ENCODE data around the gene FOXP4.

FOXP4 gene

GRCh38 chr6:41548098-41548840, 2.1 kb downstream of the FOXP4 start:
- no peak for DNase-seq

- DNase-seq = no peak
Measured at GRCh38 chr6:41548841-41549642, 2.9 kb downstream of the FOXP4 start.

DNA sequence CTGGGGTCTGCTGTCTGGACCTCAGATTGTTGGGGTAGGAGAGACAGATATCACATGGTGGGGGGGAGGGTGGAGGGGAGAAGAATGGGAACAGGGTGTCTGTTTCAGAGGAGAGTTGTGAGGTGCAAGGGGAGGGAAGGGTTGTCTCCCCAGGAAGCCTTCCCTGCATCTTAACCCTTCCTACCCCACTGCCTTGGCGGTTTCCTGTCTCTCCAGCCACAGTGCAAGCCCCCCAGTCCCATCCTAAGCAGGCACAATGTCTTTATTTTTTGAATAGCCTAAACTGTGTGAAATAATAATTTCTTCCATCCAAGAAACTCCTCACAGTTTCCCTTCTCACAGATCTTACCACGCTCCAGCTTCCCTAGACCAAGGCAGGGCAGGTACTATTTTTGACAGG, 3.5 kb downstream of the FOXP4 start:
- DNase-seq = no peak

DNA sequence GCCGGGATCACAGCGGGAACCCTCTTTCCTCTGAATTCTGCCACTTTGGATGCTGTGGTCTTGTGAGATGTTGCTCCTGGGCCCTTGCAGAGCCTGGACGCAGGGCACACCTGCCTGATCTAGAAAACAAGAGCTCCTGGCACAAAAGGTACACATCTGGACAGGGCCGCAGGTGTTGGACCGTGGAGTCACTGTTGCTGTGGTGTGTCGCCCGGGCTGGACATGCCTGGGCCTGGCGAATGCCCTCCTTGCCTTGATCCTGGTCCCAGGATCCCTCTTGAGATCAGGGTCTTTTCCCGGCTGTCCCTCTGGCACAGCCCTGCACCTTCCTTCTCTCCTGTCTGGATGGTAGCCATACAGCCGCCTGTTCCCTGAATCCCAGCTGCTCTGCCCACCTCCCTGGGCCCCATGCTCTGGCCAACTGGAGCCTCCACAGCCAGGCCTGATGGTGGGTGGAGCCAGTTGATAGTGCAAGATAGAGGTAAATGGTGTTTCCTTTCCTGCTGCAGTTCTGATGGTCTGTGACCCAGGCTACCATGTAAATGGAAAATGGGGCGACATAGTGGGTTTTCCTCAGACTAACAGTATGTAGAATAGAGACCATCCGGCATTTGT, 5.0 kb downstream of the FOXP4 start:
- DNase-seq = no peak

- DNase-seq = no peak
Measured at GRCh38 chr6:41551857-41552256, 5.7 kb downstream of the FOXP4 start.

DNA sequence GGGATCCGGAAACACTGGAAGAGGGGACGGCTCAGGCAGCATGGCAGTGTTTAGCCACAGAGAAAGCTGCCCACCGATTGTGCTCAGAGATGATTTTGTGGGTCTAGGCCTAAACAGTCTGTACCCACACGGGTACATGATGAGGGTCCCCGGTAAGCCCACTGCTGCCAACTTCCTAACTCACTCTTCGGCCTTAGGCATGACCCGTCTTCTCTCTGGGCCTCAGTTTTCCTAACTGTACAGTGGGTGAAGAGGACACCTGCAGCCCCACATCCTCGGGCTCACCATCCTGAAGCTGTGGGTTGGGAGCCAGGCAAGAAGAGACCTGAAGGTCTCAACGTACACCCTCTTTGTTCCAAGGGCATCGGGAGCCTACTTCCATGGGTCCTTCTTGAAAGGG, 6.5 kb downstream of the FOXP4 start:
- no peak for DNase-seq

DNA sequence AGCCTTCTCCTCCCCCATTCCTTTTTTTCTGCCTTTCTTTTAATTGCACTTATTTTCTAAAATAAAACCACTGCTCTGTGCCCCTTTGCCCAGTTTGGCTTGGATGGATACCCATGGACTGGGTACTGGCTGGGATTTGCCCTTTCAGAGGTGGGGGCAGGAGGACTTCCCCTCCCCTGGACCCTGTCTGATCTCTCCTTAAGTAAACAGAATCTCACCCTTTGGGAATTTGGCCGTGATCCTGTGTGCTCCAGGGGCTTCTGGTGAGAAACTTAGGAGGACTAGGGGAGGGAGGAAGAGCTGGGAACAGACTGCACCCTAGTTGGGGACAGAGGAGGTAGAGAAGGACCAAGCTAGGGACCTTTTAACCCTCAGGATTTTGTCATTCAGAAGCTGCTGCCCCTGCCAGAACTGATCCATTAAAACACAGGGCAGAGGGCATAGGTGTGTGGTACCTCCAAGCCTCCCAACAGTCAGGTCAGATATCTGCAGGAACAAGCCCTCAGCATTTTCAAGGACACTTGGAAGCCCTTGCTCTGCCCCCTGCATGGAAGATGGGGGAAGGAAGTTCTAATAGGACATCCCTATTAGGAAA, 7.3 kb downstream of the FOXP4 start:
- no peak for DNase-seq

DNA sequence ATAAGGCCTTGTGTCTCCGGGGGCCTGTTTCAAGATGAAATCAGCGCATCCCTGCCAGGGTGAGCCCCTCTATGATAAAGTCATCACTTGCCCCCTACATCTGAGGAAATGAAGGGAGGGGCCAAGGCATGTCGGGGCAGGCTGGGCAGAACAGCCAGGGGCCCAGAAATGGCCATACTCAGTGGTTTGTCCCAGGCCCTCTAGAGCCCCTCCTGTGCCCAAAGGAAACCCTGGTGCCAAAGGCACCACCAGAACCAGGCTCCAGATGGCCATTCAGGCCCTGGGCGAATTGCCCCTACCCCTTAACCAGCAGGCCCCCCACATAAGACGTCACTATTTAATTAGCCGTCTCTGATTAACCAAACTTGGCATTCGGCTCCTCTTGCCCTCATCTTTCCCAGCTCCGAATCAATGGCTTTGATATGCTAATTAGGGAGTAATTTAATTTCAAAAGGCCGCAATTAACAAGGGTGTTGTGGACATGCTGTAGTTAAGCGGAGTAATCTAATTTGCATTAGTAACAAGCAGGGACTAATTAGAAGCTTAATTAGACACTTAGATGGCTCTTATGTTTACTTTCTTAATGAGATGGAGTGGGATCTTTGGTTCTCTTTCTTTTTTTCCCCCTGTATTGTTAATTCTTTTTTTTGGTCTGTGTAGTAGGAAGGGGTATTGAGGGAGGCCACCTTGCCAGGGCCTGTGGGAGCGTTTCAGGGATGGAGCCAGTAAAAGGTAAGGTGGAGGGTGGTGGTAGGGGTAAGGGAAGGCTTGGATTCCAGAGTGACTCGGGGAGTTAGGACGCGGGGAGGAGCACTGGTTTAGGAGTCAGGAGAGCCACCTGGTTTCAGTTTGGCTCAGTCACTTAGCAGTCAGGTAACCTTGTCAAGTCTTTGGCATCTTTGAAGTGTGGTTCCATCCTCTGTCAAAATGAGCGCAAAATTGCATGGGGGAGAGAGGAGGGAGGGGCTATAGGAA, 9.4 kb downstream of the FOXP4 start:
- DNase-seq = no peak

DNA sequence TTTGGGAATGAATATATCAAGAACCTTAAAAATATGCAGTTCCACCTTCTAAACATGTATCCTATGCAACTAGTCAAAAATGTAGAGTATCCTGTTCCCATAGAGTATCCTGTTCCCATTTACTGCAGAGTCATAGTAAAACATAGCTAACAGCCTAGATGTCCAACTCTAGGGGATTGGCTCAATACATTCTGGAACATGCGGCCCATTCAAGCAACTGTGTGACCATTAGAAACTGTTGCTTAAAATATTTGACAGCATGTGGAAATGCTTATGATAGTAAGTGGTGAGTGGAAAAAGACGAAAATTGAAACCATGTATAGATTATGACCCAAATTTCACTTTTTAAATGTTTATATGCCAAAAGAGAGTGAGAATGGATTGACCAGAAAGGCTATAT, 11.2 kb downstream of the FOXP4 start:
- DNase-seq = no peak

GRCh38 chr6:41558033-41558807, 12.0 kb downstream of the FOXP4 start:
- no peak for DNase-seq

DNA sequence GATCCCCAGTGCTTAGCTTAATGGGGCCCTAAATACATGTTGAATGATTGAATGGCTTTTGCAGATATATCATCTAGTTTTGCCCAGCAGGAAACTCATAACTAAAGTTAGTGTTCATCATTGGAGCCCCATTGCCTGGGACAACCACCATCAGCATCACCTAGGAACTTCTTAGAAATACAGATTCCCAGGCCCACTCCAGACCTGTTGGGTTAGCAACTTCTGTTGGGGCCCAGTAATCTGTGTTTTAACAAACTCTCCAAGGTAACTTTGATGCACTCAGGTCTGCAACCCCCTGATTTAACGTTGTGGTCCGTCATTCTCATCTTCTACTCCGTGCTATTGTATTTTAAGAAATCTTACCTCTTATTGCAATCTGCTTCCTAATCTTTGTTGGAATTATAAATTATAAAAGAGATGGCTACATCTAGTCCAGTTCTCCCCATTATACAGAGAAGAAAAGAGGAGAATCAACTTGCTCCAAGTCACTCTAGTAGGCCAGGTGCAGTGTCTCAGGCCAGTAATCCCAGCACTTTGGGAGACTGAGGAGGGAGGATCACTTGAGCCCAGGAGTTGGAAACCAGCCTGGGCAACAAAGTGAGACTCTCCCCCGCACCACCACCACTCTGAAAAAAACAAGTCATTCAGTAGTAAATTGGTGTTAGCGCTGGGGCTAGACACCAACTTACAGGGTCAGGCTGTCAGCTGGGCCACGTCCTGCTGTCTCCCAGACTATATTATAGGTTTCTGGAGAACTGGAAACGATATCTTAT, 13.7 kb downstream of the FOXP4 start:
- no peak for DNase-seq

DNA sequence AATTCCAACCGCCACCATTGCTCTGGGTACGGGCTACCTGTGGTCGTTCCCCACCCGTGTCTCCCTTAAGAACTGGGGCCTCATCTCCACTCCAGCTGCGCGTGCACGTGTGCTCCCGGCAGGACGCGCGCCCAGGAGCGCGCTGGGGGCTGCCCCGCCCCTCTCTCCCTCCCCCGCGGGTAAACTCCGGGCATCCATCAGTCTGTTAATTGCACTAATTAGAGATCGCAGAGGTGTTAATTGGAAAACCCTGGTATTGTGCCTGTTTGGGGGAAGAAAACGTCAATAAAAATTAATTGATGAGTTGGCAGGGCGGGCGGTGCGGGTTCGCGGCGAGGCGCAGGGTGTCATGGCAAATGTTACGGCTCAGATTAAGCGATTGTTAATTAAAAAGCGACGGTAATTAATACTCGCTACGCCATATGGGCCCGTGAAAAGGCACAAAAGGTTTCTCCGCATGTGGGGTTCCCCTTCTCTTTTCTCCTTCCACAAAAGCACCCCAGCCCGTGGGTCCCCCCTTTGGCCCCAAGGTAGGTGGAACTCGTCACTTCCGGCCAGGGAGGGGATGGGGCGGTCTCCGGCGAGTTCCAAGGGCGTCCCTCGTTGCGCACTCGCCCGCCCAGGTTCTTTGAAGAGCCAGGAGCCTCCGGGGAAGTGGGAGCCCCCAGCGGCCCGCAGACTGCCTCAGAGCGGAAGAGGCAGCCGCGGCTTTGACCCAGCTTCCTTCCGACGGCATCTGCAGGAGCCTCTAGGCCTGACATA, 14.4 kb downstream of the FOXP4 start:
- DNase-seq = no peak

DNA sequence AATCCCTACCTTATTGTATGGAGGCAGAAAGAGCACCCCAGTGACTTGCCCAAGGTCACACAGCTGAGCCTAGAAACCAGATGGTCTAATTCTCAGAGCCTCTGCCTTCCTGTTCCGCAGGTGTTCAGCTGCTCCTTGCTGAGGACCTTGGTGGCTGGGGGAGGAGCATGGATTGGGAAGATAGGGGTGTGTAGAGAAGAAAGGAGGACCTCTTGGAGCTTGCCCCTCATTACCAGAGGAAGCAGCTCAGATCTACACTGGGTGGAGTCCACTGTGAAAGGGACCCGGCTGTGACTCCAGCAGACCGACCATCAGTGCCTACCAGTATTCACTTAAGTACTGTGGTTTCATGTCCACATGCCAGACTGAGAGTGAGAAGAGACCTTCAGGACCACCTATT, 15.2 kb downstream of the FOXP4 start:
- DNase-seq = peak; percentile 15

GRCh38 chr6:41561931-41562911, 16.0 kb downstream of the FOXP4 start:
- DNase-seq = peak; percentile 76

DNA sequence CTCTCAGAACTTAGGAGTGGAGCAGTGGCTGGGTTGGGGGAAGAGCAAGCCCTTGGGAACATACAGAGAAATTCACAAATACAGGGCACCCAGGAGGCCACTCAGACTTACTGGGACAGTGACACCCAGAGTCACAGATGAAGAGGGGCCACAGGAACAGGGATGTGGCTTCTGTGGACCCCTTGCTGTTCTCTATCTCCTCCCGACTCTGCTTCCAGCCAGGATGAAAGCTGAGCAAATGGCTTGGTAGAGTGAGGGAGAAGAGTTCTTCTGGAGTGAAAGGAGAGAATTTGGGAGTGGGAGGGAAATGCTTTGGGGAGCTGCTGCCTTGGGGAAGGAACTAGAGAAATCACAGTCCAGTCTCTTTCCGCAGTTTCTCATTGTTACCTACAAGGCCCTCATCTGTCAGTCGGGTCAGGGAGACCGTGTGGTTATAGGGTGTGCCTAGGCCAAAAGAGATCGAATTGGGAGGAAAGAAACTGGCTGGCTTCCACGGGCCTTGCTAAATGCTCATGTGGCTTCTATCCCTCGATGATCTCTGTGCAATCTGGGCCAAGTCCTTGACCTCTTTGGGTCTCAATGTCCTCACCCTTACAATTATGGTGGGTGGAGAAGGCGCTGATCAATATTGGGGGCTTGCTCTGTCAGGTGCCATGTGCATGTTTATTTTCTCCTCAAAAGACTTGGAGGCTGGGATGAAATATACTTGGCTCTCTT, 17.0 kb downstream of the FOXP4 start:
- DNase-seq = no peak

GRCh38 chr6:41564448-41565142, 18.4 kb downstream of the FOXP4 start:
- DNase-seq = no peak

GRCh38 chr6:41565701-41566100, 19.5 kb downstream of the FOXP4 start:
- no peak for DNase-seq

All from NCI-H2171 treated with DMSO at 0.1 percent for 48 hours (cell line).